ENCODE data around the gene YES1.

DNA sequence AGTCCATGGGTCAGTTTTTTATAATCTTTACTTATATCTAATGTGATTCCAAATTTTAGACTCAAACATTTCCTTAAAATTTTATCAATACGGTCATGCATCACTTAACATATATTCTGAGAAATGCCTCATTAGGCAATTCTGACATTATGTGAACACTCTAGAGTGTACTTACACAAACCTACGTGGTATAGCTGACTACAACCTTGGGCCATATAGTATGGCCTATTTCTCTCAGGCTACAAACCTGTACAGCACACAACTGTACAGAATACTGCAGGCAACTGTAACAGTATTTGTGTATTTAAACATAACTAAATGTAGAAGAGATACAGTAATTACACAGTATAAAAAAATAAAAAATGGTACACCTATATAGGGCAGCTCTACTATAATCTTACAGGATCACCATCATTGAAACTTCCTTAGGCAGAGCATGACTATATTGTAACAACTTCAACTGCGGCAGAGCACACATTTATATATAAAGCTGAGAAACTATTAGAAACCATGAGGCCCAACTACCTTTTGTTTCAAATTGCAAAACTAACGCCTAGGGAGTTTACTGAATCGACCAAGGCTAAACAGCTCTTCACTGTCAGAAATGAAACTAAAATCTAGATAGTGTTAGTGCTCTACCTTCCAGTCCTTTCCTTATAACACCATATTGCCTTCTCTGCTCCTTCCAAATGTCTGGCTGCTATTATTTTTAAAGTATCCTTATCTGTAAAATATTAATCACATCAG is 6.9 kb downstream of the YES1 start:
- no peak for TF ChIP-seq EP300 (IDR thresholded peaks at IDR 0.05; ENCODE audit: low read depth)
- TF ChIP-seq, protein P1, sequence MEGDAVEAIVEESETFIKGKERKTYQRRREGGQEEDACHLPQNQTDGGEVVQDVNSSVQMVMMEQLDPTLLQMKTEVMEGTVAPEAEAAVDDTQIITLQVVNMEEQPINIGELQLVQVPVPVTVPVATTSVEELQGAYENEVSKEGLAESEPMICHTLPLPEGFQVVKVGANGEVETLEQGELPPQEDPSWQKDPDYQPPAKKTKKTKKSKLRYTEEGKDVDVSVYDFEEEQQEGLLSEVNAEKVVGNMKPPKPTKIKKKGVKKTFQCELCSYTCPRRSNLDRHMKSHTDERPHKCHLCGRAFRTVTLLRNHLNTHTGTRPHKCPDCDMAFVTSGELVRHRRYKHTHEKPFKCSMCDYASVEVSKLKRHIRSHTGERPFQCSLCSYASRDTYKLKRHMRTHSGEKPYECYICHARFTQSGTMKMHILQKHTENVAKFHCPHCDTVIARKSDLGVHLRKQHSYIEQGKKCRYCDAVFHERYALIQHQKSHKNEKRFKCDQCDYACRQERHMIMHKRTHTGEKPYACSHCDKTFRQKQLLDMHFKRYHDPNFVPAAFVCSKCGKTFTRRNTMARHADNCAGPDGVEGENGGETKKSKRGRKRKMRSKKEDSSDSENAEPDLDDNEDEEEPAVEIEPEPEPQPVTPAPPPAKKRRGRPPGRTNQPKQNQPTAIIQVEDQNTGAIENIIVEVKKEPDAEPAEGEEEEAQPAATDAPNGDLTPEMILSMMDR (IDR thresholded peaks at IDR 0.05) = no peak
- no peak for TF ChIP-seq POLR2AphosphoS5 (IDR thresholded peaks at IDR 0.05)

All from transverse colon (tissue), 4 donors.